HG02759 (cell line): ENCODE measurements around the gene CHIT1.

Experiments
- ATAC-seq: cut with Tn5 transposase; IDR thresholded peaks from one replicate; pipeline ENCODE4 v1.9.1; 2021; ENCODE audit warnings: mild to moderate bottlenecking, moderate library complexity; ENCODE audit not compliant: unreplicated experiment

The CHIT1 gene

GRCh38 chr1:203229471-203230135 lies at the start of gene CHIT1:
Gene CHIT1 (minus strand): TSS chr1:203229673. CDS start chr1:203229636, 37 bp downstream.
- no peak for ATAC-seq

GRCh38 chr1:203278885-203279406 lies 49.5 kb upstream of the CHIT1 start:
- ATAC-seq = no peak

GRCh38 chr1:203278082-203278884 lies 48.8 kb upstream of the CHIT1 start:
- no peak for ATAC-seq

GRCh38 chr1:203276916-203277545 lies 47.6 kb upstream of the CHIT1 start:
- ATAC-seq = no peak

- ATAC-seq = no peak
These were observed 46.9 kb upstream of the CHIT1 start for GRCh38 chr1:203276408-203276807.

GRCh38 chr1:203275656-203276272 lies 46.3 kb upstream of the CHIT1 start:
- no peak for ATAC-seq

GRCh38 chr1:203274603-203275381 lies 45.3 kb upstream of the CHIT1 start:
- no peak for ATAC-seq

- no peak for ATAC-seq
These were observed 44.6 kb upstream of the CHIT1 start for GRCh38 chr1:203273869-203274602.

GRCh38 chr1:203273206-203273868 lies 43.9 kb upstream of the CHIT1 start:
- ATAC-seq = peak; percentile 75

GRCh38 chr1:203272633-203273205 lies 43.2 kb upstream of the CHIT1 start:
- no peak for ATAC-seq

- no peak for ATAC-seq
These were observed 42.6 kb upstream of the CHIT1 start for GRCh38 chr1:203271962-203272632.

- peak; percentile 31 for ATAC-seq
These were observed 41.7 kb upstream of the CHIT1 start for GRCh38 chr1:203271018-203271743.

GRCh38 chr1:203270448-203270847 lies 41.0 kb upstream of the CHIT1 start:
- ATAC-seq = no peak

GRCh38 chr1:203269654-203270020 lies 40.2 kb upstream of the CHIT1 start:
- ATAC-seq = no peak

- no peak for ATAC-seq
These were observed 39.6 kb upstream of the CHIT1 start for GRCh38 chr1:203268901-203269653.

GRCh38 chr1:203267912-203268311 lies 38.4 kb upstream of the CHIT1 start:
- ATAC-seq = no peak

- no peak for ATAC-seq
These were observed 37.9 kb upstream of the CHIT1 start for GRCh38 chr1:203267347-203267846.
